LNCaP clone FGC (cell line): Measurements from ENCODE around the gene TTLL6.
A peak's percentile ranks its signal among the peaks of the same experiment; 100 is the strongest.

Experiments used
- DNase-seq: peaks from one replicate; pipeline ENCODE4 v3.0.0-alpha.2; 2011; ENCODE audit warnings: low read depth
- H3K4me3 ChIP-seq: 2 replicates; pipeline ENCODE4 v1.5.1; 2011; ENCODE audit warnings: mild to moderate bottlenecking, low read depth, low read length, control low read depth
- CTCF ChIP-seq: IDR thresholded peaks from 2 replicates; pipeline ENCODE4 v1.5.1; 2012; ENCODE audit warnings: mild to moderate bottlenecking; ENCODE audit not compliant: control insufficient read depth, insufficient read depth; ENCODE audit errors: extremely low read depth

Gene TTLL6

GRCh38 chr17:48747445-48748363, 69.3 kb downstream of the TTLL6 start:
- no peak for TF ChIP-seq CTCF
- H3K4me3 ChIP-seq = peak overlapping the region; percentile 56
- DNase-seq = no peak

DNA sequence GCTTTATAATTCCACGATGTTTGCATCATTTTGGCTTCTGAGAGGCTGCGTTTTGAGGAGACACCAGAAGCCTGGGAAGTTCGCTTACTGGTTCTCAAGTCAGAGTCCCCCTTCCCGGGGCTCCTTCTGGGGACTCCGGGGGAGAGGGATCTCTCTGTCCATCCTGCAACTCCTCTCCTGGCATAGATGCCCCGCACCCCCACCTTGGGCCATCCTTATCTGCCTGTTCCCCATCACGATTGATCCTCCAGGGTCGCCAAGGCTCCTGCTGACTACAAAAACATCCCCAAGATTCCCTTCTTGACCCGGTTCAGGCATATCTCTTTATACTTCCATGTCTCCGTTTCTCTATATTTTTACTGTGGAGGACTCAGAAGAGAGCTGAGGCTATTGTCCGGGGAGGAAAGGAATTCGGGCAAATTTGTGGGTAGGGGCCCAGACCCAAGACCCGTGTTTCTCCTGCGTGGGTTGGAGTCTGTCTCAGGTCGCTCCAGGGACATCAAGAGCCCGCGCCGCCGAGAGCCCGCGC, 70.0 kb downstream of the TTLL6 start:
- no peak for TF ChIP-seq CTCF
- peak overlapping the region; percentile 56 for H3K4me3 ChIP-seq
- no peak for DNase-seq

DNA sequence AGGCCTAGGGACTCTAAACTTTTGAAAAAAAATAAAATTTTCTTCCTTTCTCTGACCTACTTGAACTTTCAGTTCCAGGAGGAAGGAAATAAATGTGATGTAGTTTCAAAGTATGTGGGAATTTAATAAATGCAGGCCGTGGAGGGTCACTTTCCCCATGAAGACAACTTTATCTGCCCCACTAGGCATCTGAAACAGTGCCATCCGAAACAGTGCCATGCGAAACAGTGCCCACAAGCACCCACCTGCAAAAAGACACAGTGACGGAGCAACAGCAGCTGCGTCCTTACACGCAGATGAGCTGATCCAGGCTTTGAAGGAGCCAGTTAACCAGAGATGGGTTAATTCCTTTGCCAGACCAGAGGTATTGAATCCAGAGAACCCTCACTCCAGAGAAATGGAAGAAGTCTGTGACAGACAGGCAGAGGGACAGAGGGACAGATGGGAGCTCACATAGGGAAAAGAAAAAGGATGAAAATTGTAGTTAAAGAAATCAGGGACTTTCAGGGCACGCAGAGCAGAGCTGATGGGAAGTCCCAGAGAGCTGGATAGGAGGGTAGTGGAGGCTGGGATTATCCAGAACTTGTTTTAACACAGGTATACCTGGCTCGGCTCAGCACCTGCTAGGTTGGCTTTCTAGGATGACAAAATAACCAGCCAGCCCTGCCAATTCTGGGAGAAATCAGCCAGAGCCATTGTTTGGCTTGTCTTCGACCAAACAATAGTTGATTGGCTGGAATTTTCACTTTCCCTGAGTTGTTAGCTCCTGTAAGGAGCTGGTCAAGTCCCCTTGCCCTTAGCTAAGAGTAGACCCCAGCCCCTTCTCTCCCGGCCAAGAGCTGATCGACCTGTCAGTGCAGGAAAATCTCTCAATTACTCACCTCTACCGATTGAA, 71.4 kb downstream of the TTLL6 start:
- no peak for TF ChIP-seq CTCF
- DNase-seq = peak; percentile 96
- H3K4me3 ChIP-seq = peak overlapping the region; percentile 56

DNA sequence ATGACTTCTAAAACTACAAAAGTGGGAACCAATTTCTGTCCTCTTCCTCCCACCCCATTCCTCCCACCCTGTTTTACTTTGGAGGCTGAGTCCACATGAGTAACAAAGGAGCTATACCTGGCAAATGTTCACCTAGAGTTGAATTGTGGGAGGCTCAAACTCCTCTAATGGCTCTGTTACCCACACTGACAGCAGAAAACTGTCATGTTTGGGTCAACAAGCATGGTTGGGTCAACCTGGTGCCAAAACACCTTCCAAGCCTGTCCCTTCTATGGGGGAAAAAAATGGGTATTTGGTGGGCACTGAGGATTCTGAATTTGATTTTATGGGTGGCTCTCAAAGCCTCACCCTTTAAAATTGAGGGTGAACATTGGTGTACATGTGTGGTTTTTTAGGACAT, 76.5 kb downstream of the TTLL6 start:
- TF ChIP-seq CTCF = no peak
- H3K4me3 ChIP-seq = no peak overlapping the region
- no peak for DNase-seq

GRCh38 chr17:48738803-48739526, 78.1 kb downstream of the TTLL6 start:
- no peak overlapping the region for H3K4me3 ChIP-seq
- DNase-seq = no peak
- no peak for TF ChIP-seq CTCF

DNA sequence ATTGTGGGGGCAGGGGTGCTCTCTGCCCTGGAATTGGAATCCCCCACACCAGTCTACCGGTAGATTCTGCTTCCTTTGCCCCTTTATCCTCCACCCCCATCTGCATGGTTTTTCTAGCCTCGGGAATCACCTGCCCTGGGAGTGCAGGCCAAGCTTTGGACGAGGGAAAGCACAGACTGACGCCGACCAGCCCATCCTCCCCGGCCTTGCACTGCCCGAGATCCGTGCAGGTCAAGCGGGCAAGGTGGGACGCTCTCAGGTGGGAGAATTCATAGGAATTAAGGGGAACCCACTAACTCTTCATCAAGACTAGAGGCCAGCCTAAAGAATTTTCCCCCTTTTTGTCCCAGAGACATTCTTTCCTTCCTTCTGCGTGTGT, 78.6 kb downstream of the TTLL6 start:
- no peak for DNase-seq
- H3K4me3 ChIP-seq = no peak overlapping the region
- no peak for TF ChIP-seq CTCF
